ENCODE results near the gene PPARD. TPM values are rescaled to one million over a fixed set of nuclear protein-coding genes. Genes with fewer than 3 reads are reported as not detected.
A peak's percentile ranks its signal among the peaks of the same experiment; 100 is the strongest.

PPARD gene
- total and polyA plus RNA-seq, 11 donors = 10.0 to 23.8 (median 13.8) TPM

- TF ChIP-seq CTCF (IDR thresholded peaks at IDR 0.05) (no peak), POLR2A (IDR thresholded peaks at IDR 0.05) (no peak)
- Histone ChIP-seq H3K4me1 (peaks cover 0 to 27% (median 17%) of the 10 kb centered on the region in 12 donors), H3K27me3 (no peaks in the 10 kb centered on the region), H3K27ac (no peak overlapping the region), H3K4me3 (no peak overlapping the region), H3K36me3 (peaks cover 0 to 35% (median 18%) of the 10 kb centered on the region in 9 donors), H3K9me3 (no peaks in the 10 kb centered on the region)
- intact Hi-C loops (cut with DNase I) = loop anchor here in 5 of 10 donors (5.0 kb wide), 1 partner anchor 123 kb away; the partner anchor contains the start of gene PPARD (in 5 of the 5)
- no peak for ATAC-seq
- no peak for DNase-seq
- 89 to 100% (median 93%) methylated on average over 1 of the region's 1 CpG for WGBS, 4 donors
These were observed 123.3 kb downstream of the PPARD start for GRCh38 chr6:35465646-35466045.

GRCh38 chr6:35468181-35468979 is 126.0 kb downstream of the PPARD start, which contains the start of gene RPL10A:
Gene RPL10A (plus strand): TSS chr6:35468401. CDS start chr6:35468435, 34 bp downstream.
- H3K4me1 ChIP-seq = peaks cover 3 to 40% (median 23%) of the 10 kb centered on the region in 12 donors
- H3K9me3 ChIP-seq = no peaks in the 10 kb centered on the region
- TF ChIP-seq CTCF (IDR thresholded peaks at IDR 0.05) (peak; percentile 92 to 99 (median 95)), POLR2A (IDR thresholded peaks at IDR 0.05) (peak in 1 of 2 donors; percentile 92)
- DNase-seq (peak; percentile 95 to 97 (median 97)), ATAC-seq (peak; percentile 86 to 92 (median 88))
- H3K4me3 ChIP-seq = peak within 1 kb of the TSS; percentile 61 to 98 (median 72)
- H3K36me3 ChIP-seq = peaks cover 0 to 45% (median 36%) of the 10 kb centered on the region in 9 donors
- intact Hi-C loops (cut with DNase I) = loop anchor here in 7 of 10 donors (1.0 to 5.0 kb wide), 3 partner anchors 28 to 126 kb away; partner anchors contain the start of genes PPARD (in 7 of the 7) and TEAD3 (in 1 of the 7)
- H3K27me3 ChIP-seq = no peaks in the 10 kb centered on the region
- peak within 1 kb of the TSS; percentile 62 to 94 (median 88) for H3K27ac ChIP-seq
- 0 to 2% (median 0%) methylated on average over 37 to 86 of the region's 86 CpGs for WGBS, 4 donors

- 4 to 15% (median 12%) methylated on average over 17 to 37 of the region's 37 CpGs for WGBS, 4 donors
- Histone ChIP-seq H3K4me1 (peaks cover 3 to 40% (median 23%) of the 10 kb centered on the region in 12 donors), H3K27ac (peak overlapping the region; percentile 62 to 94 (median 88)), H3K27me3 (no peaks in the 10 kb centered on the region), H3K4me3 (peak overlapping the region; percentile 61 to 98 (median 72)), H3K36me3 (peaks cover 0 to 53% (median 41%) of the 10 kb centered on the region in 9 donors), H3K9me3 (no peaks in the 10 kb centered on the region)
- TF ChIP-seq CTCF (IDR thresholded peaks at IDR 0.05) = no peak
- TF ChIP-seq POLR2A (IDR thresholded peaks at IDR 0.05) = no peak
- ATAC-seq (peak in 3 of 4 donors; percentile 22 to 43 (median 30)), DNase-seq (no peak)
- intact Hi-C loops (cut with DNase I) = loop anchor here in 7 of 10 donors (1.0 to 5.0 kb wide), 3 partner anchors 28 to 127 kb away; partner anchors contain the start of genes PPARD (in 7 of the 7) and TEAD3 (in 1 of the 7)
These were observed 126.8 kb downstream of the PPARD start for GRCh38 chr6:35468980-35469750.
